ENCODE data around the gene CD83.

Gene CD83

DNA sequence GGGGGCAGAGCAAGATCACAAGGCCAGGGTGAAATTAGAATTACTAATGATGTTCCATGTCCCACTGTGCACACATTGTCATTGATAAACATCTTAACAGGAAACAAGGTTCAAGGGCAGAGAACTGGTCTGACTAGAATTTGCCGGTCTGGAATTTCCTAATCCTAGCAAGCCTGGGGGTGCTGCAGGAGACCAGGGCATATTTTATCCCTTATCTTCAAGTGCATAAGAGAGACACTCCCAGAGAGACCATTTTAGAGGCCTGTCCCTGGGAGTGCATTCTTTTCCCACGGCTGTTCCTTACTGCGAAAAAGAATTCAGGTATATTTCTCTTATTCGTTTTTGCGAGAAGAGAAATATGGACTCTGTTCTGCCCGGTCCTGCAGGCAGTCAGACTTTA lies 41.5 kb downstream of the CD83 start:
- Histone ChIP-seq H3K36me3 (no peaks in the 10 kb centered on the region), H4K20me1 (no peaks in the 10 kb centered on the region), H3K4me1 (no peaks in the 10 kb centered on the region), H3K9me3 (replicated peaks in 1 of 11) (peaks cover 14 to 36% (median 29%) of the 10 kb centered on the region in 11 experiments), H3K27ac (no peak overlapping the region), H3K27me3 (no peaks in the 10 kb centered on the region), H3K9ac (no peak overlapping the region), H3K4me2 (no peak overlapping the region), H3K4me3 (no peak overlapping the region)
- no peak for TF ChIP-seq Cebpa-rat (IDR thresholded peaks at IDR 0.05)

DNA sequence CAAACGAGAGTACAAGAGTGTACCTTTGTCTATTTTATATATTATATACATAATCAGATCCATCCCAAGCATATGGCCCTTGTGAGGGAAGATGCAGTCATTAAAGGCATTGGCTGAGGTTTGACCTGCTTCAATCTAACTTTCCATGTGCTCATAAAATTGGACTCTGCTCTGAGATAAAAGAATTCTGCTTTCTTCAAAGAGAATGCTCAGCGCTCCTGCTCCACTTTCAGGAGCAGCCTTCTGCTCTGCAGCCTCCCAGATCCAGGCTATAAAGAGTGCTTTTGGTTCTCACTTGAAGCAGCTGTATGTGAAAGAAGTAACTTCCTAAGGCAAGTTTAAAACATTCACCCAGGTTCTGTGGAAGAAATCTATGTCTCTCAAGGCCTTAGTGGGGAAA lies 45.3 kb downstream of the CD83 start:
- H4K20me1 ChIP-seq: no peaks in the 10 kb centered on the region

GRCh38 chr6:14165091-14165490 lies 47.5 kb downstream of the CD83 start:
- Histone ChIP-seq H3K4me1 (no peaks in the 10 kb centered on the region), H3K36me3 (peaks cover 0 to 7% (median 3%) of the 10 kb centered on the region in 11 experiments; a peak in 5 of 22 replicates), H3K27ac (no peak overlapping the region), H3K4me2 (no peak overlapping the region), H3K9ac (no peak overlapping the region), H3K9me3 (replicated peaks in 1 of 11) (peaks cover 24 to 37% (median 33%) of the 10 kb centered on the region in 11 experiments), H3K4me3 (no peak overlapping the region), H4K20me1 (no peaks in the 10 kb centered on the region), H3K27me3 (no peaks in the 10 kb centered on the region)
- no peak for TF ChIP-seq Cebpa-rat (IDR thresholded peaks at IDR 0.05)

More for the DNA sequence above, 45.3 kb downstream of the CD83 start:
- Histone ChIP-seq H3K9me3 (replicated peaks in 1 of 11) (peaks cover 24 to 36% (median 30%) of the 10 kb centered on the region in 11 experiments), H3K4me2 (no peak overlapping the region), H3K36me3 (no peaks in the 10 kb centered on the region), H3K27me3 (no peaks in the 10 kb centered on the region), H3K4me1 (no peaks in the 10 kb centered on the region), H3K27ac (no peak overlapping the region), H3K4me3 (no peak overlapping the region), H3K9ac (no peak overlapping the region)
- no peak for TF ChIP-seq Cebpa-rat (IDR thresholded peaks at IDR 0.05)

GRCh38 chr6:14166839-14167238 lies 49.3 kb downstream of the CD83 start:
- Histone ChIP-seq H3K36me3 (peaks cover 0 to 10% (median 4%) of the 10 kb centered on the region in 11 experiments; a peak in 5 of 22 replicates), H3K9ac (no peak overlapping the region), H3K27me3 (no peaks in the 10 kb centered on the region), H3K4me2 (no peak overlapping the region), H3K4me3 (no peak overlapping the region), H3K4me1 (no peaks in the 10 kb centered on the region), H3K9me3 (replicated peaks in 1 of 11) (peaks cover 39 to 53% (median 46%) of the 10 kb centered on the region in 11 experiments), H4K20me1 (no peaks in the 10 kb centered on the region), H3K27ac (no peak overlapping the region)
- no peak for TF ChIP-seq Cebpa-rat (IDR thresholded peaks at IDR 0.05)

DNA sequence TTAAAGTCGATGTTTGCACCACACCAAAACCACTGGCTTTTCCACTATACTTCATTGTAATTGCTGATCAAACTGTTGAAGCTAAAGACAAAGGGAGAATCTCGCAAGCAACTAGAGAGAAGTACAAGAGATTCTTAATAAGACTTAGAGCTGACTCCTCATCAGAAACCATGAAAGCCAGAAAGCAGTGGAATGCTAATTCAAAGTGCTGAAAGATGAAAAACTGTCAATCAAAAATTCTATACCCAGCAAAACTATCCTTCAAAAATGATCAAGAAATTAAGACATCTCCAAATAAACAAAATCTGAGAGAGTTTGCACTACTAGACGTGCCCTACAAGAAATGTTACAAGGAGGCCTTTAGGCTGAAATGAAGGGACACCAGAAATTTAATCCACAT lies 52.6 kb downstream of the CD83 start:
- Histone ChIP-seq H3K4me1 (0 out of 20 replicates have a peak, but pooled peaks cover 0 to 7% (median 0%) of the 10 kb centered on the region in 10 experiments), H3K27me3 (no peaks in the 10 kb centered on the region), H3K27ac (no peak overlapping the region), H3K9me3 (replicated peaks in 1 of 11) (peaks cover 52 to 65% (median 59%) of the 10 kb centered on the region in 11 experiments), H3K4me3 (no peak overlapping the region), H3K9ac (no peak overlapping the region), H4K20me1 (no peaks in the 10 kb centered on the region), H3K36me3 (peaks cover 0 to 10% (median 4%) of the 10 kb centered on the region in 11 experiments; a peak in 5 of 22 replicates), H3K4me2 (no peak overlapping the region)
- no peak for TF ChIP-seq Cebpa-rat (IDR thresholded peaks at IDR 0.05)

DNA sequence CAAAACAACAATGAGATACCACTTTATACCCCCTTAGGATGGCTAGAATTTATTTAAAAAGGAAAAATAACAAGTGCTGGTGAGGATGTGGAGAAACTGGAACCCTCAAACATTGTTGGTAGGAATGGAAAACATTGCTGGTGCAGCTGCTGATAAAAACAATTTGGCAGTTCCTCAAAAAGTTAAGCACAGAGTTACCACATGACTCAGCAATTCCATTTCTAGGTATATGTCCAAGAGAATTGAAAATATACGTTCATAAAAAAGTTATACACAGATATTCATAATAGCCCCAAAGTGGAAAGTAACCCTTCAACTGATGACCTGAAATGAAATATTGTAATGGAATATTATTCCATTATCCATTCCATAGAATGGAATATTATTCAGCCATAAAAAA lies 55.0 kb downstream of the CD83 start:
- Histone ChIP-seq H3K4me3 (no peak overlapping the region), H3K9ac (no peak overlapping the region), H3K4me2 (no peak overlapping the region), H4K20me1 (no peaks in the 10 kb centered on the region), H3K27ac (no peak overlapping the region), H3K36me3 (peaks cover 0 to 10% (median 4%) of the 10 kb centered on the region in 11 experiments; a peak in 5 of 22 replicates), H3K9me3 (replicated peaks in 1 of 11) (peaks cover 50 to 56% (median 55%) of the 10 kb centered on the region in 11 experiments), H3K4me1 (peaks cover 0 to 7% (median 2%) of the 10 kb centered on the region in 10 experiments; a peak in 6 of 20 replicates), H3K27me3 (no peaks in the 10 kb centered on the region)
- no peak for TF ChIP-seq Cebpa-rat (IDR thresholded peaks at IDR 0.05)

- Histone ChIP-seq H4K20me1 (no peaks in the 10 kb centered on the region), H3K4me1 (peaks cover 0 to 9% (median 5%) of the 10 kb centered on the region in 10 experiments; a peak in 6 of 20 replicates), H3K9ac (no peak overlapping the region), H3K36me3 (peaks cover 0 to 10% (median 2%) of the 10 kb centered on the region in 11 experiments; a peak in 5 of 22 replicates), H3K4me3 (no peak overlapping the region), H3K27ac (no peak overlapping the region), H3K4me2 (peak overlapping the region in 2 of 11 experiments; percentile 5 to 23; a peak in 2 of 22 replicates), H3K27me3 (no peaks in the 10 kb centered on the region), H3K9me3 (replicated peaks in 1 of 11) (peaks cover 38 to 40% (median 39%) of the 10 kb centered on the region in 11 experiments)
- no peak for TF ChIP-seq Cebpa-rat (IDR thresholded peaks at IDR 0.05)
These were observed 56.7 kb downstream of the CD83 start for GRCh38 chr6:14174226-14174625.

- Histone ChIP-seq H3K9ac (no peak overlapping the region), H3K36me3 (peaks cover 0 to 5% (median 0%) of the 10 kb centered on the region in 11 experiments; a peak in 4 of 22 replicates), H3K27me3 (no peaks in the 10 kb centered on the region), H3K27ac (no peak overlapping the region), H3K9me3 (replicated peaks in 1 of 11) (peaks cover 31 to 32% (median 32%) of the 10 kb centered on the region in 11 experiments), H3K4me1 (peaks cover 0 to 9% (median 5%) of the 10 kb centered on the region in 10 experiments; a peak in 6 of 20 replicates), H4K20me1 (no peaks in the 10 kb centered on the region), H3K4me3 (no peak overlapping the region), H3K4me2 (no peak overlapping the region)
- no peak for TF ChIP-seq Cebpa-rat (IDR thresholded peaks at IDR 0.05)
These were observed 57.4 kb downstream of the CD83 start for GRCh38 chr6:14174996-14175395.

- Histone ChIP-seq H3K36me3 (no peaks in the 10 kb centered on the region; a peak in 1 of 22 replicates), H3K9ac (no peak overlapping the region), H3K4me2 (no peak overlapping the region), H4K20me1 (no peaks in the 10 kb centered on the region), H3K9me3 (replicated peaks in 1 of 11) (peaks cover 16 to 18% (median 17%) of the 10 kb centered on the region in 11 experiments), H3K4me1 (peaks cover 0 to 9% (median 5%) of the 10 kb centered on the region in 10 experiments; a peak in 6 of 20 replicates), H3K27ac (no peak overlapping the region), H3K4me3 (no peak overlapping the region), H3K27me3 (no peaks in the 10 kb centered on the region)
- TF ChIP-seq Cebpa-rat (IDR thresholded peaks at IDR 0.05): no peak
These were observed 58.9 kb downstream of the CD83 start for GRCh38 chr6:14176429-14176828.

Measured in BLaER1 treated with 17β-estradiol and CSF1 and Interleukin-3, amounts not matched to agents 10 nM and 100 nM (cell line).